Loucy (cell line): Measurements from ENCODE around the gene ACAD11.

Experiments
- EZH2phosphoT487 ChIP-seq: fragments of 200-600 bp; IDR thresholded peaks from 2 replicates; pipeline ENCODE4 v1.6.1; 2018; ENCODE audit warnings: antibody characterized with exemption, mild to moderate bottlenecking, moderate library complexity, borderline replicate concordance
- TF ChIP-seq, protein P1 (sequence below): fragments of 200-600 bp; sonication (generic); conservative IDR thresholded peaks from 2 replicates; pipeline ENCODE4 v1.5.1; 2014; ENCODE audit warnings: mild to moderate bottlenecking, antibody characterized with exemption, low read length

DNA sequence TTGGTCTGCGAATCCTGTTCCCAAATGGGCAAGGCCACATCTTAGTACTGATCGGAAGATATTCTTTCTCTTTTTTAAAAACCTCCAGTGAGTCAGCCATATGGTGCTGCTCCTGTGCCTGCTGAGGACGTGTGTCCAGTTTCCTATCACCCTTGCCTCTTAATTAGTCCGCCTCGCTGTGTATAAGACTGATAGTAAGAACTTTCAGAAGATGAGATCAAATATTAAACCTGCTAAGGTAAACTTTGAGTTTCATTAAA is 1.1 kb upstream of the ACAD11 start:
- TF ChIP-seq, protein P1, sequence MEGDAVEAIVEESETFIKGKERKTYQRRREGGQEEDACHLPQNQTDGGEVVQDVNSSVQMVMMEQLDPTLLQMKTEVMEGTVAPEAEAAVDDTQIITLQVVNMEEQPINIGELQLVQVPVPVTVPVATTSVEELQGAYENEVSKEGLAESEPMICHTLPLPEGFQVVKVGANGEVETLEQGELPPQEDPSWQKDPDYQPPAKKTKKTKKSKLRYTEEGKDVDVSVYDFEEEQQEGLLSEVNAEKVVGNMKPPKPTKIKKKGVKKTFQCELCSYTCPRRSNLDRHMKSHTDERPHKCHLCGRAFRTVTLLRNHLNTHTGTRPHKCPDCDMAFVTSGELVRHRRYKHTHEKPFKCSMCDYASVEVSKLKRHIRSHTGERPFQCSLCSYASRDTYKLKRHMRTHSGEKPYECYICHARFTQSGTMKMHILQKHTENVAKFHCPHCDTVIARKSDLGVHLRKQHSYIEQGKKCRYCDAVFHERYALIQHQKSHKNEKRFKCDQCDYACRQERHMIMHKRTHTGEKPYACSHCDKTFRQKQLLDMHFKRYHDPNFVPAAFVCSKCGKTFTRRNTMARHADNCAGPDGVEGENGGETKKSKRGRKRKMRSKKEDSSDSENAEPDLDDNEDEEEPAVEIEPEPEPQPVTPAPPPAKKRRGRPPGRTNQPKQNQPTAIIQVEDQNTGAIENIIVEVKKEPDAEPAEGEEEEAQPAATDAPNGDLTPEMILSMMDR: no peak
- TF ChIP-seq EZH2phosphoT487: no peak
